GM12875 (cell line): ENCODE results near the gene GRIK3.

Experiments used
- H3K4me3 ChIP-seq: one replicate; pipeline ENCODE4 v1.5.1; 2011; ENCODE audit warnings: low read depth, low read length, control low read depth
- TF ChIP-seq, protein P1 (sequence below): IDR thresholded peaks from 2 replicates; pipeline ENCODE4 v1.5.1; 2011; ENCODE audit warnings: low read depth, mild to moderate bottlenecking, control low read depth, inconsistent platforms, low read length, moderate library complexity, borderline replicate concordance; ENCODE audit not compliant: insufficient read depth

Gene GRIK3

DNA sequence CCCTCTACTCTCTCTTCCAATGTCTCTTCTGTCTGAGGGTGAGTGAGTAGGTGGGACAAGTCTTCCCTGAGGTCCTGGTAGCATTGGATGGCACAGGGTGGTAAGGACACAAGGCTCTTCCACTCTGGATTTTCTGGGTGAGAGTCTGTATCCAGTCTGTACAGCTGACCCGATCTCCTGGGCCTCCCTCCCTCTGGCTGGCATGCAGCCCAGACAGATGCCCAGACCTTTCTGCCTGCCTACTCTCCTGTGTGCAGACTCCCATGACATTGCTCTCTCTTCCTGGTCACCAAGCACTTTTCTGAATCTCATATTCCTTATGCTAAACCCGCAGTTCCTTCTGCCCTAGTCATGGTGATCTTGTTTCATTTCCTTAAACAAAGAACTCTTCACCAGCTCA, 100.3 kb downstream of the GRIK3 start:
- H3K4me3 ChIP-seq = no peak overlapping the region
- TF ChIP-seq, protein P1, sequence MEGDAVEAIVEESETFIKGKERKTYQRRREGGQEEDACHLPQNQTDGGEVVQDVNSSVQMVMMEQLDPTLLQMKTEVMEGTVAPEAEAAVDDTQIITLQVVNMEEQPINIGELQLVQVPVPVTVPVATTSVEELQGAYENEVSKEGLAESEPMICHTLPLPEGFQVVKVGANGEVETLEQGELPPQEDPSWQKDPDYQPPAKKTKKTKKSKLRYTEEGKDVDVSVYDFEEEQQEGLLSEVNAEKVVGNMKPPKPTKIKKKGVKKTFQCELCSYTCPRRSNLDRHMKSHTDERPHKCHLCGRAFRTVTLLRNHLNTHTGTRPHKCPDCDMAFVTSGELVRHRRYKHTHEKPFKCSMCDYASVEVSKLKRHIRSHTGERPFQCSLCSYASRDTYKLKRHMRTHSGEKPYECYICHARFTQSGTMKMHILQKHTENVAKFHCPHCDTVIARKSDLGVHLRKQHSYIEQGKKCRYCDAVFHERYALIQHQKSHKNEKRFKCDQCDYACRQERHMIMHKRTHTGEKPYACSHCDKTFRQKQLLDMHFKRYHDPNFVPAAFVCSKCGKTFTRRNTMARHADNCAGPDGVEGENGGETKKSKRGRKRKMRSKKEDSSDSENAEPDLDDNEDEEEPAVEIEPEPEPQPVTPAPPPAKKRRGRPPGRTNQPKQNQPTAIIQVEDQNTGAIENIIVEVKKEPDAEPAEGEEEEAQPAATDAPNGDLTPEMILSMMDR = no peak

DNA sequence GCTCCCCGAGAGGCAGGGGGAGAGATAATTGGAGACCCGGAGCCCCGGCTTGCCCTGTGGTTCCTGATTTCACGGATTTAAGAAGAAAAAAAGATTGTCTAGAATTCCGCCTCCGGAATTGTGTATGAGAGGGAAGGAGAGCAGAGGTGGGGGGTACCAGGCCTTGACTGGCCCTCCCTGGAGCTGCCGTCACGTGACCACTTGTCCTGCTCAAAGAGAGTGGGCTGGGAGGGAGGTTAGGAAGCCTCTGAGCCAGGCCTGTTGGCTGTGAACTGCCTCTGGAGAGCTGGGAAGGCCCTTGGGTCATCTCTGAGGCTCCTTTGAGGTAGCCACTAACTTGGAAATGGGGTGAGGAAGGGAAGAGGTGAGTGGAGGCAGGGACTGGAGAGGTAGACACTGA, 106.5 kb downstream of the GRIK3 start:
- TF ChIP-seq, protein P1 = no peak

DNA sequence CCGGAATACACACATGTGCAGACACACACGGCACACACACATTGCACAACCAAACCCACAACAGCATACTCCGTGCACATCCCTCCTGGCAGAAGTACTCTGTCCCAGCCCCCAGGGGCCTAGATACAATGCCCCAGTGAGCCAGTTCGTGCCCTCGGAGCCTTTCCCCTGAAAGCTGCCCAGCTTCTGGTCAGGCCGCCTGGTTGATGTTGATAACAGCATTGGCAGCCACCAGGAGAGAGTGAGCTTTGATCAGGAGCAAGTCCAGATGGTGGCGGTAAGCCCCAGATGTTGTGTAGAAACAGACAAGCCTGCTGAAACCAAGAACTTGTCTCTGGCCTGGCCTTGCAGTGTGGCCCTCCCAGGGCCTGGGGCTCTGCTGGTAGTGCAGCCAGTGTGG, 109.1 kb downstream of the GRIK3 start:
- no peak overlapping the region for H3K4me3 ChIP-seq
- TF ChIP-seq, protein P1 = no peak

More for the DNA sequence above, 106.5 kb downstream of the GRIK3 start:
- no peak overlapping the region for H3K4me3 ChIP-seq

DNA sequence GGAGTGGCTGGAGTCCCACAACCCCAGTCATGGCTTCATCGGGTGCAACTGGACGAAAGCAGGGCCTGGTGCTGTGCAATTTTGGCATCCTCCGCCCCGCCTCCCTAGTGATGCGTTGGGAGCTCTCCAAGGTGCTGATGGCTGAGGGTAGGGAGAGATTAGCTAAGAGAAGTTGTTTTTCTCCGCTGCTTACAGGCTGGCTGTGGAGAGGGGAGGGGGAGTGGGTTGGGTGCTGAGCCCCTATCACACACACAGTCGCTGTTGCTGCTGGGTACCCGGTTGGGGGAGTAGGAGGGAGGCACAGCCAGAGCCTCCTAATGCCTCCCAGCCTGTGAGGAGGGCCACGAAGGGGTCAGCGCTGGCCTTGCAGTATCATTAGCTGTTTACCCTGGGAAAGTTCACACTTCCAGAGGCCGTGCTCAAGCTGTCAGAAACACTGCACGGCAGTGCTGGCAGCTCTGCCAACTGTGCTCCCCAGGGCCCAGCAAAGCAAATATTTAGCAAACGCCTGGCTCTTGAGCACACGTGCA, 110.0 kb downstream of the GRIK3 start:
- TF ChIP-seq, protein P1 = no peak

GRCh38 chr1:36922593-36923426, 111.5 kb downstream of the GRIK3 start:
- TF ChIP-seq, protein P1 = no peak
- no peak overlapping the region for H3K4me3 ChIP-seq

More for the DNA sequence above, 110.0 kb downstream of the GRIK3 start:
- no peak overlapping the region for H3K4me3 ChIP-seq

GRCh38 chr1:36922071-36922470, 112.2 kb downstream of the GRIK3 start:
- TF ChIP-seq, protein P1 = no peak
- no peak overlapping the region for H3K4me3 ChIP-seq
